G401 (cell line): ENCODE results near the gene AGAP5. TPM values are rescaled to one million over a fixed set of nuclear protein-coding genes. Genes with fewer than 3 reads are reported as not detected.
"Not testable (repeated sequence)": the region's sequence is repeated elsewhere in the genome, so short reads cannot be mapped to it uniquely, and the experiment has no call there.

Experiments
- DNase-seq: peaks from one replicate; pipeline ENCODE4 v3.0.0-alpha.2; 2015; ENCODE audit warnings: low spot score
- in situ Hi-C: cut with HindIII; loops from 2 replicates; pipeline ENCODE4 v1.10.0; 2016; ENCODE audit warnings: low sequenced_read_pairs, mixed read lengths
- total RNA-seq: library from RNA; depleted of rRNA; stranded (reverse); fragments of >200 nt; shearing (Covaris generic); gene quantifications from 2 replicates; pipeline ENCODE4 v1.2.3, GENCODE V29; 2014

Gene AGAP5
- total RNA-seq, 1 experiment from 2014 or later = 1.5 TPM

GRCh38 chr10:73664156-73665040 lies 33.5 kb downstream of the AGAP5 start:
- DNase-seq, in situ Hi-C loops: not testable (repeated sequence)

- DNase-seq, in situ Hi-C loops: not testable (repeated sequence)
Measured at GRCh38 chr10:73663621-73664020, 34.3 kb downstream of the AGAP5 start.

- in situ Hi-C loops, DNase-seq: not testable (repeated sequence)
Measured at GRCh38 chr10:73662705-73663104, 35.2 kb downstream of the AGAP5 start.

- no peak for DNase-seq
- in situ Hi-C loops = no loop called here
Measured at GRCh38 chr10:73655990-73656298, 42.0 kb downstream of the AGAP5 start, which contains the start of gene SYNPO2L. Gene SYNPO2L, minus strand, starts transcription at chr10:73656029. Its CDS starts 107 bp downstream, at chr10:73655922.

GRCh38 chr10:73655257-73655989 lies 42.5 kb downstream of the AGAP5 start:
- in situ Hi-C loops = no loop called here
- DNase-seq = no peak

- DNase-seq = peak; percentile 20
- in situ Hi-C loops = no loop called here
Measured at GRCh38 chr10:73653701-73654100, 44.2 kb downstream of the AGAP5 start.

- in situ Hi-C loops = no loop called here
- DNase-seq = no peak
Measured at GRCh38 chr10:73653195-73653594, 44.7 kb downstream of the AGAP5 start.

GRCh38 chr10:73650537-73651331 lies 47.2 kb downstream of the AGAP5 start:
- in situ Hi-C loops = no loop called here
- DNase-seq = no peak

GRCh38 chr10:73649876-73650536 lies 47.9 kb downstream of the AGAP5 start:
- no peak for DNase-seq
- in situ Hi-C loops = no loop called here

- DNase-seq = no peak
- in situ Hi-C loops = no loop called here
Measured at GRCh38 chr10:73648975-73649829, 48.7 kb downstream of the AGAP5 start.

GRCh38 chr10:73647875-73648651 lies 49.8 kb downstream of the AGAP5 start:
- DNase-seq = peak; percentile 44

GRCh38 chr10:73647211-73647874 lies 50.6 kb downstream of the AGAP5 start:
- DNase-seq = peak; percentile 60
- in situ Hi-C loops = no loop called here

More at GRCh38 chr10:73647875-73648651, 49.8 kb downstream of the AGAP5 start:
- in situ Hi-C loops = no loop called here

- in situ Hi-C loops = no loop called here
- no peak for DNase-seq
Measured at GRCh38 chr10:73646598-73647041, 51.3 kb downstream of the AGAP5 start.

GRCh38 chr10:73645251-73645650 lies 52.7 kb downstream of the AGAP5 start:
- in situ Hi-C loops = no loop called here

GRCh38 chr10:73644767-73645166 lies 53.1 kb downstream of the AGAP5 start:
- no peak for DNase-seq
- in situ Hi-C loops = no loop called here

More at GRCh38 chr10:73645251-73645650, 52.7 kb downstream of the AGAP5 start:
- DNase-seq = no peak

GRCh38 chr10:73644015-73644743 lies 53.7 kb downstream of the AGAP5 start:
- in situ Hi-C loops = no loop called here
- DNase-seq = peak; percentile 86
